B cell (primary cell): Measurements from ENCODE around the gene TMEM182. TPM values are rescaled to one million over a fixed set of nuclear protein-coding genes. Genes with fewer than 3 reads are reported as not detected.

Experiments used
- ATAC-seq: fragments of 200-7000 bp; cut with Tn5 transposase; one replicate; pipeline ENCODE4 v1.10.0; 2021; ENCODE audit warnings: low read depth, mild to moderate bottlenecking, moderate number of reproducible peaks, moderate library complexity
- CTCF ChIA-PET: fragments of 350-600 bp; sonication (Branson Sonifier 250); formaldehyde crosslinking; loops from one replicate; lab custom pipeline; 2021; ENCODE audit warnings: antibody characterized with exemption, inconsistent platforms; lab: Charles Lee
- POLR2A ChIA-PET: fragments of 350-600 bp; sonication (Branson Sonifier 250); formaldehyde crosslinking; loops from one replicate; lab custom pipeline; 2021; ENCODE audit warnings: antibody characterized with exemption; lab: Charles Lee
- DNase-seq: peaks from one replicate; pipeline ENCODE4 v3.0.0; 2013
- H2AFZ ChIP-seq: 2 replicates; pipeline ENCODE4 v1.6.1; 2012; ENCODE audit warnings: mild to moderate bottlenecking, low read depth, low read length; ENCODE audit not compliant: insufficient read depth, poor library complexity, severe bottlenecking
- H3K27ac ChIP-seq, 2 donors: 1 replicate in 1 of 2; 2 replicates in 1 of 2; pipeline ENCODE4 v1.5.1; 2012 to 2013; ENCODE audit warnings: low read length in 2 of 2, mild to moderate bottlenecking in 2 of 2, moderate library complexity in 1 of 2
- H3K27me3 ChIP-seq, 4 experiments: fragments of 200-600 bp in 1 of 4; sonication (generic) in 1 of 4; replicated peaks in 1 of 4; 1 replicate in 2 of 4; 2 replicates in 2 of 4; pipeline versions ENCODE4 v1.6.1 to v1.7.0; 2013 to 2016; ENCODE audit warnings: low read length in 3 of 4, mild to moderate bottlenecking in 2 of 4, mixed read lengths in 1 of 4, moderate library complexity in 1 of 4; ENCODE audit not compliant: insufficient read depth in 4 of 4, control insufficient read depth in 3 of 4; ENCODE audit errors: control extremely low read depth in 1 of 4
- H3K36me3 ChIP-seq, 2 experiments: replicated peaks in 1 of 2; 1 replicate in 1 of 2; 2 replicates in 1 of 2; pipeline versions ENCODE4 v1.6.1 to v1.7.1; 2013; ENCODE audit warnings: low read length in 1 of 2; ENCODE audit not compliant: insufficient read depth in 2 of 2, control insufficient read depth in 1 of 2; ENCODE audit errors: control extremely low read depth in 1 of 2, extremely low read depth in 1 of 2
- H3K4me1 ChIP-seq, 2 donors: fragments of 200-600 bp in 1 of 2; sonication (generic) in 1 of 2; 1 replicate in 1 of 2; 2 replicates in 1 of 2; pipeline versions ENCODE4 v1.5.1 to v1.6.1; 2013 to 2017; ENCODE audit warnings: low read length in 2 of 2; ENCODE audit not compliant: control insufficient read depth in 2 of 2, insufficient read depth in 2 of 2
- H3K4me2 ChIP-seq: replicated peaks from 2 replicates; pipeline ENCODE3; 2012; ENCODE audit warnings: mild to moderate bottlenecking, low read depth, low read length; ENCODE audit not compliant: poor library complexity, severe bottlenecking
- H3K4me3 ChIP-seq, 5 experiments: fragments of 200-600 bp in 1 of 5; sonication (generic) in 1 of 5; 1 replicate in 3 of 5; 2 replicates in 2 of 5; pipeline versions ENCODE4 v1.5.1 to v1.7.0; 2011 to 2016; ENCODE audit warnings: low read length in 4 of 5, mild to moderate bottlenecking in 4 of 5, low read depth in 2 of 5, control low read depth in 1 of 5, moderate library complexity in 1 of 5; ENCODE audit not compliant: insufficient read depth in 1 of 5; ENCODE audit errors: control extremely low read depth in 1 of 5, extremely low read depth in 1 of 5
- H3K79me2 ChIP-seq: fragments of 200-600 bp; sonication (generic); one replicate; pipeline ENCODE4 v1.6.0; 2016; ENCODE audit warnings: low read length; ENCODE audit not compliant: control insufficient read depth, insufficient read depth
- H3K9ac ChIP-seq: fragments of 200-600 bp; sonication (generic); 2 replicates; pipeline ENCODE4 v1.6.1; 2017; ENCODE audit warnings: mild to moderate bottlenecking, low read length, moderate library complexity
- H3K9me3 ChIP-seq, 3 donors: one replicate each; pipeline versions ENCODE4 v1.6.1 to v1.7.1; 2013; ENCODE audit warnings: low read length in 2 of 3; ENCODE audit not compliant: control insufficient read depth in 2 of 3, insufficient read depth in 1 of 3; ENCODE audit errors: control extremely low read depth in 1 of 3
- H4K20me1 ChIP-seq: 2 replicates; pipeline ENCODE4 v1.6.0; 2012; ENCODE audit warnings: mild to moderate bottlenecking, low read length; ENCODE audit not compliant: insufficient read depth, control insufficient read depth, poor library complexity, severe bottlenecking
- H3K27ac Mint-ChIP-seq: one replicate; pipeline ENCODE4 v1.8.0; 2021; ENCODE audit warnings: mixed read lengths
- H3K27me3 Mint-ChIP-seq: one replicate; pipeline ENCODE4 v1.8.0; 2021; ENCODE audit warnings: mixed read lengths
- H3K4me1 Mint-ChIP-seq: one replicate; pipeline ENCODE4 v1.8.0; 2021; ENCODE audit warnings: mixed read lengths
- H3K4me3 Mint-ChIP-seq: one replicate; pipeline ENCODE4 v1.8.0; 2021; ENCODE audit warnings: mixed read lengths
- H3K9me3 Mint-ChIP-seq: one replicate; pipeline ENCODE4 v1.8.0; 2022; ENCODE audit warnings: mixed read lengths; ENCODE audit not compliant: insufficient read depth
- CTCF ChIP-seq: fragments of 200-600 bp; IDR thresholded peaks from one replicate; pipeline ENCODE4 v1.8.0; 2022; ENCODE audit warnings: antibody characterized with exemption, mild to moderate bottlenecking
- EZH2 ChIP-seq: IDR thresholded peaks from 2 replicates; pipeline ENCODE4 v1.6.1; 2012; ENCODE audit warnings: borderline replicate concordance, low read depth, mild to moderate bottlenecking, moderate library complexity, low read length; ENCODE audit not compliant: insufficient read depth, poor library complexity, severe bottlenecking
- WGBS: methylation state at CpG from one replicate; pipeline ENCODE4 v1.1.5; 2013; ENCODE audit warnings: missing lambda C conversion rate; ENCODE audit not compliant: insufficient coverage; 5-methylcytosine and 5-hydroxymethylcytosine counted together
- intact Hi-C: fragments of 100-400 bp; cut with micrococcal nuclease; formaldehyde crosslinking; loops from one replicate; pipeline ENCODE4 v1.10.0; 2022
- polyA plus RNA-seq: library from polyadenylated mRNA; depleted of rRNA; stranded (reverse); fragments of >200 nt; gene quantifications from 2 replicates; pipeline ENCODE4 v1.2.3, GENCODE V29; 2012
- total RNA-seq, 2 donors: library from RNA; stranded (reverse); fragments of 120-200 nt in 1 of 2; gene quantifications; 1 replicate in 1 of 2; 2 replicates in 1 of 2; pipeline versions ENCODE4 v1.2.3 to v1.2.4, GENCODE V29; 2013 to 2022

TMEM182 gene
- total and polyA plus RNA-seq, 2 donors (not counting 1 experiment from before 2014, with no cell fraction given): 3.8 to 6.5 TPM

- peak; percentile 96 for ATAC-seq
- H3K27me3 ChIP-seq: no peaks in the 10 kb centered on the region
- peak overlapping the region; percentile 78 to 89 (median 85) for H3K4me3 ChIP-seq
- Mint-ChIP-seq H3K4me1 (peaks cover 33% of the 10 kb centered on the region), H3K4me3 (peak overlapping the region; percentile 97), H3K27ac (peak overlapping the region; percentile 92), H3K27me3 (no peaks in the 10 kb centered on the region), H3K9me3 (no peaks in the 10 kb centered on the region)
- H3K27ac ChIP-seq: peak overlapping the region; percentile 50 to 65
- H3K36me3 ChIP-seq: peaks cover 0 to 2% of the 10 kb centered on the region in 2 experiments
- under 1% methylated on average over 50 of the region's 52 CpGs for WGBS
- ChIA-PET CTCF (interaction anchor here (1.0 to 2.3 kb wide), 4 partner anchors 11 to 16 kb away, joined by 3 to 14 read pairs (median 6); no protein-coding TSS in a partner anchor), POLR2A (no interaction called here)
- H4K20me1 ChIP-seq: no peaks in the 10 kb centered on the region
- TF ChIP-seq CTCF: no peak
- no peak for TF ChIP-seq EZH2
- peaks cover 21% of the 10 kb centered on the region for H3K79me2 ChIP-seq
- peak; percentile 86 for DNase-seq
- H3K4me1 ChIP-seq: peaks cover 25 to 26% of the 10 kb centered on the region in 2 donors
- peak overlapping the region; percentile 84 for H3K4me2 ChIP-seq
- peak overlapping the region; percentile 86 for H3K9ac ChIP-seq
- no peaks in the 10 kb centered on the region for H3K9me3 ChIP-seq
- intact Hi-C loops: loop anchor here (1.0 kb wide), 1 partner anchor 17 kb away; no protein-coding TSS in a partner anchor
- H2AFZ ChIP-seq: peak overlapping the region; percentile 89
Measured at GRCh38 chr2:102736410-102737409, 25.1 kb upstream of the TMEM182 start.

- peak overlapping the region; percentile 86 for H3K9ac ChIP-seq
- DNase-seq: no peak
- no peaks in the 10 kb centered on the region for H3K9me3 ChIP-seq
- peak overlapping the region in 1 of 2 donors; percentile 65 for H3K27ac ChIP-seq
- no peak for TF ChIP-seq CTCF
- TF ChIP-seq EZH2: no peak
- intact Hi-C loops: no loop called here
- H3K4me3 ChIP-seq: peak overlapping the region; percentile 78 to 89 (median 85)
- H2AFZ ChIP-seq: peak overlapping the region; percentile 89
- H3K36me3 ChIP-seq: no peaks in the 10 kb centered on the region
- ChIA-PET CTCF (interaction anchor here (2.1 to 2.3 kb wide), 2 partner anchors 10 to 16 kb away, joined by 7 to 14 read pairs; no protein-coding TSS in a partner anchor), POLR2A (no interaction called here)
- H3K79me2 ChIP-seq: peaks cover 21% of the 10 kb centered on the region
- no peaks in the 10 kb centered on the region for H3K27me3 ChIP-seq
- H4K20me1 ChIP-seq: no peaks in the 10 kb centered on the region
- WGBS: 91% methylated on average over 1 of the region's 1 CpG
- no peak for ATAC-seq
- Mint-ChIP-seq H3K27ac (peak overlapping the region; percentile 92), H3K4me1 (peaks cover 33% of the 10 kb centered on the region), H3K27me3 (no peaks in the 10 kb centered on the region), H3K4me3 (peak overlapping the region; percentile 97), H3K9me3 (no peaks in the 10 kb centered on the region)
- peak overlapping the region; percentile 84 for H3K4me2 ChIP-seq
- H3K4me1 ChIP-seq: peaks cover 25 to 26% of the 10 kb centered on the region in 2 donors
Measured at GRCh38 chr2:102737431-102737830, 24.4 kb upstream of the TMEM182 start.
